HepG2 (cell line): ENCODE measurements around the gene SPNS1. TPM values are rescaled to one million over a fixed set of nuclear protein-coding genes. Genes with fewer than 3 reads are reported as not detected.

ENCODE experiments used
- CC2D1A ChIP-seq: sonication (generic); formaldehyde crosslinking; IDR thresholded peaks from 2 replicates; pipeline ENCODE4 v1.8.1; 2023; ENCODE audit warnings: mild to moderate bottlenecking, missing genetic modification reagents
- ELF4 ChIP-seq: sonication (generic); formaldehyde crosslinking; IDR thresholded peaks from 2 replicates; pipeline ENCODE4 v1.5.0; 2020; ENCODE audit warnings: missing genetic modification reagents, mild to moderate bottlenecking, moderate library complexity, borderline replicate concordance
- FIP1L1 ChIP-seq: fragments of 200-400 bp; formaldehyde crosslinking; IDR thresholded peaks from 2 replicates; pipeline ENCODE4 v1.6.1; 2018; ENCODE audit warnings: low read depth, mild to moderate bottlenecking, low read length, moderate library complexity, borderline replicate concordance; ENCODE audit not compliant: insufficient read depth
- MBNL3 ChIP-seq: fragments of 250-450 bp; sonication (Bioruptor Pico); conservative IDR thresholded peaks from 2 replicates; pipeline ENCODE4 v1.8.0; 2022; ENCODE audit warnings: mild to moderate bottlenecking, inconsistent platforms
- MED8 ChIP-seq: sonication (generic); formaldehyde crosslinking; IDR thresholded peaks from 2 replicates; pipeline ENCODE4 v1.8.1; 2023; ENCODE audit warnings: mild to moderate bottlenecking, missing genetic modification reagents; ENCODE audit not compliant: insufficient replicate concordance
- MEIS2 ChIP-seq: sonication (generic); formaldehyde crosslinking; IDR thresholded peaks from 2 replicates; pipeline ENCODE4 v1.9.0; 2021; ENCODE audit warnings: mild to moderate bottlenecking, missing genetic modification reagents
- NR2F1 ChIP-seq, 2 experiments: fragments of 450-650 bp in 1 of 2; formaldehyde crosslinking in 1 of 2; IDR thresholded peaks; 2 replicates each; pipeline versions ENCODE4 v1.5.0 to v1.6.1; 2016 to 2020; ENCODE audit warnings: mild to moderate bottlenecking in 1 of 2, missing compliant biosample characterization in 1 of 2, missing genetic modification reagents in 1 of 2, moderate library complexity in 1 of 2
- SMAD1 ChIP-seq: sonication (generic); formaldehyde crosslinking; IDR thresholded peaks from 2 replicates; pipeline ENCODE4 v1.4.0; 2020; ENCODE audit warnings: missing genetic modification reagents, low read depth, mild to moderate bottlenecking, borderline replicate concordance
- SP5 ChIP-seq: IDR thresholded peaks from 2 replicates; pipeline ENCODE4 v1.6.1; 2016; ENCODE audit warnings: low read depth, borderline replicate concordance
- U2AF1 ChIP-seq: fragments of 200-400 bp; formaldehyde crosslinking; optimal IDR thresholded peaks from 2 replicates; pipeline ENCODE3; 2017; ENCODE audit warnings: mild to moderate bottlenecking, low read depth, low read length
- ZMYM4 ChIP-seq: sonication (generic); formaldehyde crosslinking; IDR thresholded peaks from 2 replicates; pipeline ENCODE4 v1.8.1; 2023; ENCODE audit warnings: mild to moderate bottlenecking, missing genetic modification reagents
- ZNF224 ChIP-seq: sonication (generic); formaldehyde crosslinking; IDR thresholded peaks from 2 replicates; pipeline ENCODE4 v1.5.0; 2020; ENCODE audit warnings: mild to moderate bottlenecking, missing genetic modification reagents
- ZNF484 ChIP-seq: sonication (generic); formaldehyde crosslinking; IDR thresholded peaks from 2 replicates; pipeline ENCODE4 v1.5.1; 2020; ENCODE audit warnings: mild to moderate bottlenecking, low read depth, missing genetic modification reagents, borderline replicate concordance
- ZNF510 ChIP-seq: sonication (generic); formaldehyde crosslinking; IDR thresholded peaks from 2 replicates; pipeline ENCODE4 v1.4.0; 2020; ENCODE audit warnings: low read depth, mild to moderate bottlenecking, missing genetic modification reagents
- ZNF546 ChIP-seq: sonication (generic); formaldehyde crosslinking; conservative IDR thresholded peaks from 2 replicates; pipeline ENCODE4 v1.8.1; 2023; ENCODE audit warnings: mild to moderate bottlenecking, missing genetic modification reagents
- ZNF557 ChIP-seq: sonication (generic); formaldehyde crosslinking; IDR thresholded peaks from 2 replicates; pipeline ENCODE4 v1.4.0; 2020; ENCODE audit warnings: missing genetic modification reagents
- polyA plus RNA-seq, 8 experiments: library from polyadenylated mRNA; depleted of rRNA in 3 of 8; stranded (reverse) in 7 of 8; unstranded in 1 of 8; fragments of >200 nt; fragmentation: Illumina TruSeq in 4 of 8; extraction: Trizol in 4 of 8; gene quantifications; 2 replicates each; pipeline versions ENCODE4 v1.2.1 to v1.2.3, GENCODE V29; 2011 to 2016; ENCODE audit warnings: low read depth in 4 of 8, missing spikeins in 1 of 8, mixed read lengths in 1 of 8; ENCODE audit not compliant: insufficient read depth in 1 of 8
- total RNA-seq, 5 experiments: library from RNA; depleted of rRNA; stranded (reverse); fragments of >200 nt; fragmentation: Illumina TruSeq; extraction: Trizol; gene quantifications; 2 replicates each; pipeline ENCODE4 v1.2.3, GENCODE V29; 2016; ENCODE audit warnings: low read depth in 1 of 5
- TF ChIP-seq, protein P1 (sequence below): sonication (generic); formaldehyde crosslinking; IDR thresholded peaks from 2 replicates; pipeline ENCODE4 v1.4.0; 2020; ENCODE audit warnings: mild to moderate bottlenecking, missing genetic modification reagents
- TF ChIP-seq, protein P2 (sequence below): IDR thresholded peaks from 2 replicates; pipeline ENCODE4 v1.6.1; 2018; ENCODE audit warnings: missing genetic modification reagents
- TF ChIP-seq, protein P3 (sequence below): sonication (generic); formaldehyde crosslinking; IDR thresholded peaks from 2 replicates; pipeline ENCODE4 v1.4.0; 2020; ENCODE audit warnings: mild to moderate bottlenecking, missing genetic modification reagents
- TF ChIP-seq, protein P4 (sequence below): sonication (generic); formaldehyde crosslinking; conservative IDR thresholded peaks from 2 replicates; pipeline ENCODE4 v1.4.0; 2020; ENCODE audit warnings: missing genetic modification reagents
- TF ChIP-seq, protein P5 (sequence below): sonication (generic); formaldehyde crosslinking; IDR thresholded peaks from 2 replicates; pipeline ENCODE4 v1.5.0; 2020; ENCODE audit warnings: mild to moderate bottlenecking, missing genetic modification reagents, borderline replicate concordance
- TF ChIP-seq, protein P6 (sequence below): sonication (generic); formaldehyde crosslinking; IDR thresholded peaks from 2 replicates; pipeline ENCODE4 v1.5.0; 2020; ENCODE audit warnings: missing genetic modification reagents

The SPNS1 gene
- total and polyA plus RNA-seq, 2 of the 13 experiments (the other 11 are each of a cell fraction or from before 2014, with no cell fraction given), result 25.6 to 38.8 TPM

DNA sequence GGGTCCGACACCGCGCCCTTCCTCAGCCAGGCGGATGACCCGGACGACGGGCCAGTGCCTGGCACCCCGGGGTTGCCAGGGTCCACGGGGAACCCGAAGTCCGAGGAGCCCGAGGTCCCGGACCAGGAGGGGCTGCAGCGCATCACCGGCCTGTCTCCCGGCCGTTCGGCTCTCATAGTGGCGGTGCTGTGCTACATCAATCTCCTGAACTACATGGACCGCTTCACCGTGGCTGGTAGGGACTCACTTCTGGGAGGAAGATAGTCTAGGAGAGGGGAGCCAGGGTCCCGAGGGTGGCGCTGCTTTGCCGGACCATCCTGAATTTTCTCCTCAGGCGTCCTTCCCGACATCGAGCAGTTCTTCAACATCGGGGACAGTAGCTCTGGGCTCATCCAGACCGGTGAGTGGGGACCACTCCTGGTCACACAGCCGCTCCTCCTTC is 601 bp downstream of the SPNS1 start (continued):
- TF ChIP-seq, protein P1, sequence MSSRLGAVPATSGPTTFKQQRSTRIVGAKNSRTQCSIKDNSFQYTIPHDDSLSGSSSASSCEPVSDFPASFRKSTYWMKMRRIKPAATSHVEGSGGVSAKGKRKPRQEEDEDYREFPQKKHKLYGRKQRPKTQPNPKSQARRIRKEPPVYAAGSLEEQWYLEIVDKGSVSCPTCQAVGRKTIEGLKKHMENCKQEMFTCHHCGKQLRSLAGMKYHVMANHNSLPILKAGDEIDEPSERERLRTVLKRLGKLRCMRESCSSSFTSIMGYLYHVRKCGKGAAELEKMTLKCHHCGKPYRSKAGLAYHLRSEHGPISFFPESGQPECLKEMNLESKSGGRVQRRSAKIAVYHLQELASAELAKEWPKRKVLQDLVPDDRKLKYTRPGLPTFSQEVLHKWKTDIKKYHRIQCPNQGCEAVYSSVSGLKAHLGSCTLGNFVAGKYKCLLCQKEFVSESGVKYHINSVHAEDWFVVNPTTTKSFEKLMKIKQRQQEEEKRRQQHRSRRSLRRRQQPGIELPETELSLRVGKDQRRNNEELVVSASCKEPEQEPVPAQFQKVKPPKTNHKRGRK, result peak; percentile 54; the same call in 1 of the 2 replicates
- TF ChIP-seq SMAD1 (CRISPR knock-in tag) (peak; percentile 6; the same call in 1 of the 2 replicates), NR2F1 (CRISPR knock-in tag; IDR thresholded peaks at IDR 0.05) (no peak), U2AF1 (no peak), SP5 (CRISPR knock-in tag) (no peak), CC2D1A (no peak), MED8 (CRISPR knock-in tag) (no peak), MEIS2 (CRISPR knock-in tag) (0 out of 2 replicates have a peak, but pooled peaks have one; percentile 19), ZNF546 (CRISPR knock-in tag) (no peak), ZNF484 (CRISPR knock-in tag) (no peak), ZMYM4 (CRISPR knock-in tag) (no peak), MBNL3 (CRISPR knock-in tag) (no peak), ELF4 (no peak), ZNF510 (0 out of 2 replicates have a peak, but pooled peaks have one; percentile 4), FIP1L1 (no peak), ZNF557 (CRISPR knock-in tag) (no peak), ZNF224 (CRISPR knock-in tag) (no peak)
- TF ChIP-seq, protein P2, sequence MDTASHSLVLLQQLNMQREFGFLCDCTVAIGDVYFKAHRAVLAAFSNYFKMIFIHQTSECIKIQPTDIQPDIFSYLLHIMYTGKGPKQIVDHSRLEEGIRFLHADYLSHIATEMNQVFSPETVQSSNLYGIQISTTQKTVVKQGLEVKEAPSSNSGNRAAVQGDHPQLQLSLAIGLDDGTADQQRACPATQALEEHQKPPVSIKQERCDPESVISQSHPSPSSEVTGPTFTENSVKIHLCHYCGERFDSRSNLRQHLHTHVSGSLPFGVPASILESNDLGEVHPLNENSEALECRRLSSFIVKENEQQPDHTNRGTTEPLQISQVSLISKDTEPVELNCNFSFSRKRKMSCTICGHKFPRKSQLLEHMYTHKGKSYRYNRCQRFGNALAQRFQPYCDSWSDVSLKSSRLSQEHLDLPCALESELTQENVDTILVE (CRISPR knock-in tag), result no peak
- TF ChIP-seq, protein P3, sequence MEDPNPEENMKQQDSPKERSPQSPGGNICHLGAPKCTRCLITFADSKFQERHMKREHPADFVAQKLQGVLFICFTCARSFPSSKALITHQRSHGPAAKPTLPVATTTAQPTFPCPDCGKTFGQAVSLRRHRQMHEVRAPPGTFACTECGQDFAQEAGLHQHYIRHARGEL, result no peak
- TF ChIP-seq, protein P4, sequence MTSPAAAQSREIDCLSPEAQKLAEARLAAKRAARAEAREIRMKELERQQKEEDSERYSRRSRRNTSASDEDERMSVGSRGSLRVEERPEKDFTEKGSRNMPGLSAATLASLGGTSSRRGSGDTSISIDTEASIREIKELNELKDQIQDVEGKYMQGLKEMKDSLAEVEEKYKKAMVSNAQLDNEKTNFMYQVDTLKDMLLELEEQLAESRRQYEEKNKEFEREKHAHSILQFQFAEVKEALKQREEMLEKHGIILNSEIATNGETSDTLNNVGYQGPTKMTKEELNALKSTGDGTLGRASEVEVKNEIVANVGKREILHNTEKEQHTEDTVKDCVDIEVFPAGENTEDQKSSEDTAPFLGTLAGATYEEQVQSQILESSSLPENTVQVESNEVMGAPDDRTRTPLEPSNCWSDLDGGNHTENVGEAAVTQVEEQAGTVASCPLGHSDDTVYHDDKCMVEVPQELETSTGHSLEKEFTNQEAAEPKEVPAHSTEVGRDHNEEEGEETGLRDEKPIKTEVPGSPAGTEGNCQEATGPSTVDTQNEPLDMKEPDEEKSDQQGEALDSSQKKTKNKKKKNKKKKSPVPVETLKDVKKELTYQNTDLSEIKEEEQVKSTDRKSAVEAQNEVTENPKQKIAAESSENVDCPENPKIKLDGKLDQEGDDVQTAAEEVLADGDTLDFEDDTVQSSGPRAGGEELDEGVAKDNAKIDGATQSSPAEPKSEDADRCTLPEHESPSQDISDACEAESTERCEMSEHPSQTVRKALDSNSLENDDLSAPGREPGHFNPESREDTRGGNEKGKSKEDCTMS (CRISPR knock-in tag), result no peak
- TF ChIP-seq, protein P5, sequence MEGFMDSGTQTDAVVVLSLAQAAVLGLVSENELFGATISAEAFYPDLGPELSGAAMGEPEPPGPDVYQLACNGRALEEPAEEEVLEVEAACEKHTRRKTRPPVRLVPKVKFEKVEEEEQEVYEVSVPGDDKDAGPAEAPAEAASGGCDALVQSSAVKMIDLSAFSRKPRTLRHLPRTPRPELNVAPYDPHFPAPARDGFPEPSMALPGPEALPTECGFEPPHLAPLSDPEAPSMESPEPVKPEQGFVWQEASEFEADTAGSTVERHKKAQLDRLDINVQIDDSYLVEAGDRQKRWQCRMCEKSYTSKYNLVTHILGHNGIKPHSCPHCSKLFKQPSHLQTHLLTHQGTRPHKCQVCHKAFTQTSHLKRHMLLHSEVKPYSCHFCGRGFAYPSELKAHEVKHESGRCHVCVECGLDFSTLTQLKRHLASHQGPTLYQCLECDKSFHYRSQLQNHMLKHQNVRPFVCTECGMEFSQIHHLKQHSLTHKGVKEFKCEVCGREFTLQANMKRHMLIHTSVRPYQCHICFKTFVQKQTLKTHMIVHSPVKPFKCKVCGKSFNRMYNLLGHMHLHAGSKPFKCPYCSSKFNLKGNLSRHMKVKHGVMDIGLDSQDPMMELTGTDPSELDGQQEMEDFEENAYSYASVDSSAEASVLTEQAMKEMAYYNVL, result no peak
- TF ChIP-seq, protein P6, sequence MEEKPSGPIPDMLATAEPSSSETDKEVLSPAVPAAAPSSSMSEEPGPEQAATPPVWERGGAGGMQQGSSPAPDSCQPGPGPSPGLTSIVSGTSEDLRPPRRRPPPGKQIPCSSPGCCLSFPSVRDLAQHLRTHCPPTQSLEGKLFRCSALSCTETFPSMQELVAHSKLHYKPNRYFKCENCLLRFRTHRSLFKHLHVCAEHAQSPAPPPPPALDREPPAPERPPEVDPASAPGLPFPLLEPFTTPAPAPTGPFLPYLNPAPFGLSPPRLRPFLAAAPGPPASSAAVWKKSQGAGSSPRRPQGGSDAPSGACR, result no peak
